ENCODE results near the gene CEP68.

Gene CEP68

GRCh38 chr2:65133626-65134025, 77.4 kb downstream of the CEP68 start:
- no peak for DNase-seq

- no peak for DNase-seq
These were observed 77.9 kb downstream of the CEP68 start for GRCh38 chr2:65134158-65134557.

GRCh38 chr2:65136253-65136652, 80.0 kb downstream of the CEP68 start:
- DNase-seq = no peak

All from NK-92 treated with Interleukin-12 subunit alpha and Interleukin-12 subunit beta, amount 100 ng/mL, for 24 hours (cell line).